ENCODE data around the gene ECI1. TPM values are rescaled to one million over a fixed set of nuclear protein-coding genes. Genes with fewer than 3 reads are reported as not detected.

Gene ECI1
- total RNA-seq, 1 experiment from 2014 or later = 95.4 TPM

DNA sequence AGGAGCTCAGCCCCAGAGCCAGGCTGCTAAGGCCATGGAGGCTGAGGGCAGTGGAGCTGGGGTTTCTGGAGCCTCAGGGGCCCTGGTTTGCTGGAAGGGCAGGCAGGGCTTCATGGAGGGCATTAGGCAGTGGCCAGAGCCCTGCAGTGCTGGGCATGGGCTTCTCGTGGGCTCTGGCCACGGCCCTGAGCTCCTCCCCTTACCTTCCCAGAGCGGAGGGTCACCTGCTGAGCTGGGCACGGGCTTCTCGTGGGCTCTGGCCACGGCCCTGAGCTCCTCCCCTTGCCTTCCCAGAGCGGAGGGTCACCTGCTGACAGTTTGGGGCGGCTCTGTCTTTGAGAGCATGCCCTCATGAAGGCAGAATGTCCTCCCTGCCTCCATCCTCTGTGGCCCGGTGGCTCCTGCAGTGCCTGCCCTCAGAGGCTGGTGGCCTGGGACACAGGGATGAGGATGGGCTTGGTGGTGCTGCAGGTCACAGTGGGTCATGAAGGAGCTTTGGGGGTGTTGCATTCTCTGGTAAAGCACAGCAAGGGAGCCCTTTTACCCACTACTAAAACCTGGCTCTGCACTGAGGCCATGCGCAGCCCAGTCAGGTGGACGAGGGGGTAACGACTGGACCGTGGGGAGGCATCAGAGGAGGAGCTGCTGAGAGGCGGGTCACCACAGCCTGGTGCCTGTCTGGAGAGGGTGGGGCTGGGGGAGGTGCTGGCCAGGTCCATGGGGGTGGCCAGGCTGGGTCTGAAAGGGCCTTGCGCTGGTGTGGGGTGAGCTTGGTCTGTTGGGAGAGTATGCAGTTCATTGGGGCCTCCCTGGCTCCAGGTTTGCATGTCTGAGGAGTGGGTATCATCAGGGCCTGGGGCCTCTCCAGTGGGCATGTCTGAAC, 19.4 kb upstream of the ECI1 start:
- H3K27ac Mint-ChIP-seq = peak overlapping the region in 1 of 3 experiments; percentile 34; a peak in 1 of 7 replicates
- H3K27me3 Mint-ChIP-seq (ENCODE audit: low read depth) = peaks cover 4% of the 10 kb centered on the region; the same call in 1 of the 2 replicates
- H2AFZ ChIP-seq (ENCODE audit: low read length) = no peak overlapping the region
- DNase-seq = no peak
- H3K4me2 ChIP-seq (ENCODE audit: insufficient read depth, insufficient read length, low read length) = no peak overlapping the region
- H2BK120ac ChIP-seq (ENCODE audit: low read depth, low read length, poor library complexity, severe bottlenecking) = no peak overlapping the region
- no peak overlapping the region for H2BK12ac ChIP-seq (ENCODE audit: insufficient read length, low read depth, low read length)
- peaks cover 14 to 18% of the 10 kb centered on the region in 2 experiments for H3K4me1 Mint-ChIP-seq
- H3K9me3 Mint-ChIP-seq = no peaks in the 10 kb centered on the region
- no peaks in the 10 kb centered on the region for H3K9me3 ChIP-seq (ENCODE audit: control insufficient read depth, low read depth, low read length)
- H3T11ph ChIP-seq (ENCODE audit: low read length) = no peak overlapping the region
- H3K27me3 ChIP-seq (ENCODE audit: insufficient read depth, low read length) = no peaks in the 10 kb centered on the region
- H4K5ac ChIP-seq (ENCODE audit: insufficient read length, low read depth, low read length) = no peak overlapping the region
- WGBS (ENCODE audit: extremely low coverage, insufficient read length, low lambda C conversion rate) = no CpG with 5 or more reads among the region's 15 CpGs
- H4K91ac ChIP-seq (ENCODE audit: insufficient read length, low read depth, low read length) = no peak overlapping the region
- no peaks in the 10 kb centered on the region for H3K79me1 ChIP-seq (ENCODE audit: insufficient read depth, low read depth, low read length, poor library complexity, severe bottlenecking)
- no peak overlapping the region for H2BK15ac ChIP-seq (ENCODE audit: low read depth, low read length)
- H2BK5ac ChIP-seq (ENCODE audit: insufficient read length, low read length) = no peak overlapping the region
- no peaks in the 10 kb centered on the region for H3K23me2 ChIP-seq (ENCODE audit: insufficient read length, low read depth, low read length, poor library complexity, severe bottlenecking)
- H3K14ac ChIP-seq (ENCODE audit: insufficient read depth, low read length) = no peak overlapping the region
- H2BK20ac ChIP-seq (ENCODE audit: low read depth, low read length, poor library complexity, severe bottlenecking) = no peak overlapping the region
- H3K4ac ChIP-seq (ENCODE audit: low read depth, low read length) = no peak overlapping the region
- no peak overlapping the region for H2AK5ac ChIP-seq (ENCODE audit: insufficient read length, low read length)
- peaks cover 15% of the 10 kb centered on the region for H3K79me2 ChIP-seq (ENCODE audit: insufficient read depth, low read length)
- H3K4me1 ChIP-seq (ENCODE audit: insufficient read depth, low read length) = peaks cover 2% of the 10 kb centered on the region; the same call in 1 of the 2 replicates
- TF ChIP-seq, protein P1, sequence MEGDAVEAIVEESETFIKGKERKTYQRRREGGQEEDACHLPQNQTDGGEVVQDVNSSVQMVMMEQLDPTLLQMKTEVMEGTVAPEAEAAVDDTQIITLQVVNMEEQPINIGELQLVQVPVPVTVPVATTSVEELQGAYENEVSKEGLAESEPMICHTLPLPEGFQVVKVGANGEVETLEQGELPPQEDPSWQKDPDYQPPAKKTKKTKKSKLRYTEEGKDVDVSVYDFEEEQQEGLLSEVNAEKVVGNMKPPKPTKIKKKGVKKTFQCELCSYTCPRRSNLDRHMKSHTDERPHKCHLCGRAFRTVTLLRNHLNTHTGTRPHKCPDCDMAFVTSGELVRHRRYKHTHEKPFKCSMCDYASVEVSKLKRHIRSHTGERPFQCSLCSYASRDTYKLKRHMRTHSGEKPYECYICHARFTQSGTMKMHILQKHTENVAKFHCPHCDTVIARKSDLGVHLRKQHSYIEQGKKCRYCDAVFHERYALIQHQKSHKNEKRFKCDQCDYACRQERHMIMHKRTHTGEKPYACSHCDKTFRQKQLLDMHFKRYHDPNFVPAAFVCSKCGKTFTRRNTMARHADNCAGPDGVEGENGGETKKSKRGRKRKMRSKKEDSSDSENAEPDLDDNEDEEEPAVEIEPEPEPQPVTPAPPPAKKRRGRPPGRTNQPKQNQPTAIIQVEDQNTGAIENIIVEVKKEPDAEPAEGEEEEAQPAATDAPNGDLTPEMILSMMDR (conservative IDR thresholded peaks at IDR 0.05) = no peak
- no peaks in the 10 kb centered on the region for H4K20me1 ChIP-seq (ENCODE audit: control insufficient read depth, insufficient read depth, insufficient read length)
- H3K36me3 Mint-ChIP-seq (ENCODE audit: insufficient read depth in 1 of 3, low read depth in 3 of 3) = peaks cover 7 to 17% (median 14%) of the 10 kb centered on the region in 3 experiments; a peak in 6 of 7 replicates
- no peak overlapping the region for H3K23ac ChIP-seq (ENCODE audit: insufficient read length, low read depth, low read length)
- H3K27ac ChIP-seq (ENCODE audit: insufficient read length, low read depth, low read length) = no peak overlapping the region
- H3K56ac ChIP-seq (ENCODE audit: insufficient read length, low read depth, low read length) = no peak overlapping the region
- no peak overlapping the region; a peak in 1 of 5 replicates for H3K4me3 Mint-ChIP-seq
- no peak overlapping the region for H3K18ac ChIP-seq (ENCODE audit: insufficient read length, low read depth, low read length)
- H3K9ac ChIP-seq (ENCODE audit: extremely low read depth, insufficient read length, low read length) = no peak overlapping the region
- no peak overlapping the region for H4K8ac ChIP-seq (replicated peaks; ENCODE audit: insufficient read length, low read depth, low read length)
